Limb (tissue), 2 donors: ENCODE data around the gene ARAP1.
A peak's percentile ranks its signal among the peaks of the same experiment; 100 is the strongest.

Source experiments
- DNase-seq, 2 donors: peaks; one replicate each; pipeline ENCODE4 v3.0.0-alpha.2; 2016; ENCODE audit errors: extremely low spot score in 2 of 2

The ARAP1 gene

DNA sequence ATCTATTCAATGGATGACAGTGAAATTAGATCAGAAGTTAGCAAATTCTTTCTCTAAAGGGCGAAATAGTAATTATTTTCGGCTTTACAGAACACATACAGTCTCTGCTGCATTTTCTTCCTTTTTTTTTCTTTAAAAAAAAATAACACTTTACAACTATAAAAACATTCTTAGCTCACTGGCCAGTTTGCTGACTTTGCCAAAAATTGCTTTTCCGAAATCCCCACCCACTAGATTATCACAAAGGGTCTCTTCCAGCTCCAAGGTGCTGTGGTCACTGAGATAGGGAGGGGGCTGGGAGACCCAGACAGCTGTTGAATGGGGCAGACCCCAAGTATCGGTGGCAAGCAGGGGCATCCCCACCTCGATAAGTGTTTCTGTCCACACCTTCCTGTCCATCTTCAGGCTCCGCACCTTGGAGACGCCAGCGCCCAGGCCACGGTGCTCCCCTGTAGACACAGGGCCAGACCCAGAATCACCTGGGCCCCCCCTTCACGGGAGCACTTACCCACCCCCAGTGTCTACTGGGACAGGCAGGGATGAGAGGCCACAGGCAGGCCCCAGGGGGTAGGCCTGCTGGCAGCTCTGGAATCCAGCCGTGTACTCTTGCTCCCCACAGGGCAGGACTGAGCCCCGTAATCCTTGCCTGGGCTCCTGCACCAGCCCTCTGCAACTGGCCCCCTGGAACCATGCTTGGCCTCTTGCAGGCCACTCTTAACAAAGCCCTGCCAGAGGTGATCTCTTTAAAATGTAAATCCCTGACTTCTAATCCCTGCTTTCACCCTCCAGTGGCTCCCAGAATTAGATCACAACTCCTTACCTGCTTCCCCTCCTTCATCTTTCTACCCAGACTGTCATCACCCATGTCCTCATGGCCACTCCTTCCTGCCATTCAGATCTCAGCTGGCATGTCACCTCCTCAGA, 46.5 kb downstream of the ARAP1 start:
- no peak for DNase-seq

DNA sequence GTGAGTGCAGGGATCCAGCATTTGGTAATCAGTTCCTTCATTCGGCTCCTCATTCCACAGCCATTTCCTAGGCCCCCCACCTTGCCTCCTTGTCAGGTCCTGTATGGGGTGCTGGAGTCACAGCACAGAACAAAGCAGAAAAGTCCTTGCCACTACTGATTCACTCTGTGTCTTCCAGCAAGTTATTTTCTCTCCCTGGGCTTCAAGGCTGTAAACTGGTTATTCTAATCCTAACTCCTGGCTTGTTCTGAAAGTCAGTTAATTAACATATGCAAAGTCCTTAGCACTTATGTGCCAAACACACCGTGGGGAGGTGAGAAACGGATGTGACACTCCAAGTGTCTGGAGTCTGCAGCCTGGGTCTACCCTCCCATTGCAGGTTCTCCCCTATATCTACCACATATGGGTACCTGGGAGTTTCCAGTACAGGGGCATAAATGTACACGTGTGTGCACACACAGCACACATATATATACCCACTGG, 47.4 kb downstream of the ARAP1 start:
- DNase-seq = no peak

DNA sequence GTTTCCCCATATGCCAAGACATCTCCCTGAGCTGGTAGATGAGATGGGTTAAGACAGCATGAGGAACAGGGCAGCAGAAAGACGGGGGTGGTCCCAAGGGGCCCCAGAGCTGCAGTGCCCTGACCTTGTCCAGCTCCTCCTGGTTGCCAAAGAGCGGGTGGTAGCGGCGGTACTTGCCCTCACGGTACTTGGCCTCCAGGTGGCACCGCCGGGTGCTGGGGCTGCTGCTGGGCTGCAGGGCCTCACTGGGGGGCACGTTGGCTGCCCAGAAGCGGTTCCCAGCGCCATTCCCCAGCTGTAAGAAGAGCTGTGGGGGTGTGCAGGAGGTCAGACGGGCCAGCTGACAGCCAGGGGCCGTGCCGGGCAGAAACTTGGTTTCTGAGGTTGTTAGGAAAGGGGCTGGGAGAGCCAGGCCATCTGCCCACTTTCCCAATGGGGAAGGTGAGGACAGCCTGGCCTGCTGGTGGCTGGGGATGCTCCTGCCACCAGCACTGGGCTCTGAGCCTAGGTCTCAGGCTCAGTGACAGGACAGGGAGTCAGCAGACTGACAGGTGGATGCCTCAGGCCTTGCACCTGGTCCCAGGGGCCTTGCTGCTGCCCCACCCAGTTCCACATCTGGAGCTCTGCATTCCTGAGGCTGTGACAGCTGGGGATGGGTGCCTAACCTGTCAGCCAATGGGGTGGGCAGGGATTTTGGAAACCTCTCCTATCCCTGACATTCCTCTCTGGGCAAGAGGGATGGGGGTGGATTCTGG, 48.0 kb downstream of the ARAP1 start:
- no peak for DNase-seq

DNA sequence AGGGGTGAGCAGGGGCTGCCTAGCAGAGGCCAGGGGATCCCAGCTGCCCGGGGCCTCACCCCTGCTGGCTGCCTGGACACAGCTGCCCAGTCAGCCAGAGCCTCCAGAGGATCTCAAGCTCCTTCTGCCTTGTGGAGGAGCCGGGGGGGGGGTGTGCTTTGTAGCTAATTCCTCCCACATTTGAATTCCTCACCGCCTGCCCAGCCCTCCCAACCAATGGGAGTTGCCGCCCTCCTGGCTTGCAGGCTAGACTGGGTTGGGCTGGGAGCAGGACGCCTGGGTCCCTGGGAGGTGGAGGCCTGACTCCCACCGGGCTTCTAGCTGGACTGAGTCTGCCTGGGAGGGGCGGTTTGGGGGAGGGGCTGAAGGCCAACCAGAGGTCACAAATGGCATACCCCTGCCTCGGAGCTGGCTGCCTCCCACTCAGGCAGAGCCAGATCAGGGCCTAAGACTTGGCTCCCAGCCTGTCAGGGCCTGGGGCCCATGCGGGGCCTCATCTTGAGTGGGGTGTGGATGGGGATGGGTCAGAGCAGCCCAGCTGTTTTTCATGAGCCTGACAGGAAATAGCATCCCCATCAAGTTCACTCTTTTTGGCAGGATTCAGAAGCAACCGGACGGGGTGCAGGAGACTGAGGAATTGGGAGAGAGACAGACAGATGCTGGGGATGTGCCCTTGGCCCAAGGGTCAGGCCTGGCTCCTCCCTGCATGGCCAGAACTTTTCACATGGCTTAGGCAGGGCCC, 48.8 kb downstream of the ARAP1 start:
- peak; percentile 71 to 77 for DNase-seq

DNA sequence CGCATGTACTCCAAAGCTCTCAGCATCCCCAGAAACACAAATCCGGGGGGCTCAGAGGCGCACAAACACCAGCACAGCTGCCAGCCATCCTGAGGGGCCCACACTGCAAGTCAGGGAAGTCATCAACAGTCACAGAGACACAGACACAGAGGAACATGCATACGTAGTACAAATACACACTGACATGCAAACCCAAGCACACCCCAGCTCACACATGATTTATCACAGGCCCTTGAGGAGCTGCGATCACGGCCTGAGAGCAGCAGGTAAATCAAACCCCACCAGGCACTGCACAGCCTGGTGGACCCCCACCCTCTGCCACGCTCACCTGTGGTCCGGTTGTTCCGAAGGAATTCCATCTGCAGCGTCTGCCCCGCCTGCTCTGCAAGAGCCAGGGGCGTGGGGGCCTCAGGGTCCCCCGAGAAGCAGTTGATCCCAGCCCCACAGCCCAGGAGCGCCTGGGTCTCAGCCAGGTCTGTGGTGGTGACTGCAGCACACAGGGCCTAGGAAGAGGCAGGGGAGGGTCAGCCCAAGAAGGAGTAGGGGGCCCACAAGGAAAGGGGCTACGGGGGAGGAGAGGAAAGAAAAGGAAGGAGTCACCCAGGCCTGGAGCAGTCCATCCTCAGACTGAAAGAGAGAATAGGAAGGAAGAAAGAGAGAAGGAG, 49.5 kb downstream of the ARAP1 start:
- DNase-seq = no peak

DNA sequence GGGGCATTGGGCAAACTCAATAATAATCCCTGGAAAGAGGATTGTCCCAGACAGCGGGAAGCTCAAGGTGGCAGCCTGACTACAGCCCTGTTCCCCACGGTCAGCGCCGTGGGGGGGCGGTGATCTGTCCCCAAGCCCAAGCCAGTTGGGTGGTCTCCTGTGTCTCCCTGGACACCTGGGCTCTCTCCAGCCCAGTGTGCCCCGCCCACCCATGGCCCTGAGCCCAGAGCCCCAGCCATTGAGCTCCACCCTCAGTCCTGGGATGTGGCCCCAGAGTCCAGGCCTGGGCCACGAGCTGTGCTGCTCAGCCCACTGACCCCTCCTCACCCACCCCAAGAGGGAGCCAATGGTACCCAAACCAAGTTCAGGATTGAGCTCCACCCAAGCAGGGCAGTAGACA, 50.1 kb downstream of the ARAP1 start:
- no peak for DNase-seq

DNA sequence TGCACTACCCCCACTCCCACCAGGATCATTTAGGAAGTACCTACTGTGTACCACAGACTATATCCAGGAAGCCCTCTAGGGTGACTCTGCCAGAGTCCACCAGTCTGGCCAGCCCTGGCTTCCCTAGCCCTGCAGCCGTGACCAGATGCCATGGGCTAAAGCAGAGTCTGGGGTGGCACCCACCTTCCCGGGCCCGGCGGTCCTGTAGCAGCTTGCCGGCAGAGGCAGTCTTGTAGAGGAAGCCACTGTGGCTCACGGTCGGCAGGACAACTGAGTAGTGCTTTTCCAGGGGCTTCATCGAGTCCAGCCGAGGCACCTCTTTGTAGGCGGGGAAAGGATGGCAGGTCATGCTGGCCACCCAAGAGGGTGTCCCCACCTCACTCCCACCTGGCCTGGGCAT, 50.7 kb downstream of the ARAP1 start:
- no peak for DNase-seq

DNA sequence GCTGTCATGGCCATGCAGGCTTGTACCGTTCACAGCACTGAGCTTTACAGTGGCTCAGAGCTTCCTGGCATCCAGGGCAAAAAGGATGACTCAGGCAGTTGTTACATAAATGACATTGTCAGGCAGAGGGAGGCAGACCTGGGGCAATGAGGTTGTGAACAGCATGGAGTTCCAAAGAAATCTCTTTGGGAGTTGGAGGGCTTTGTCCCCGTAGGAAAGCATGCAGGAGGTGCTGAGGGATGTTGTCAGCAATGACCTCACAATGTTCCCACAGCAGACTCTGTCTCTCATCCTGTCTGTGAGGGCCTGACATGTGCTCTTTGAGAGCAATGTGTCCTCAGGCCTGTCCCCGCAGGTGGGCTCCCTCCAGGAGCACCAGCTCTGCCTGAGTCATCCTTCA, 52.1 kb downstream of the ARAP1 start:
- no peak for DNase-seq

DNA sequence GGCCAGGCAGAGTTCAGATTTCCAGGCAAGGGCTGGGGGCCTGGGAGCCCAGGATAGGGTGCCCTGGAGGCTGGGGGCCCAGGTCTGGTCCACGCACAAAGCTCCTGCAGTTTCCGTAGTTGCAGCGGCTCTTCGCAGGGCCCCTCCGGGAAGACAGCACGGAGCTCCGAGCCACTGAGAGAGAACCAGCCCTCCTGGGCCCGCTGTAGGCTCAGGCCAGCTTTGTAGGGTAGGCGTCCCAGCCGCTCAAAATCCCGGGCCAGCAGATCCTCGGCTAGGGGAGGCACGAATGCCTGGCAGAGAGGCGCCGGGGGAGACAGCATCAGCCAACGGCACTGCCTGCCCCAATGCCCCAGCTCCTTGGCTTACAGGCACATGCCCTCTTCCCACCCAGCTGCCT, 54.4 kb downstream of the ARAP1 start:
- DNase-seq = no peak

DNA sequence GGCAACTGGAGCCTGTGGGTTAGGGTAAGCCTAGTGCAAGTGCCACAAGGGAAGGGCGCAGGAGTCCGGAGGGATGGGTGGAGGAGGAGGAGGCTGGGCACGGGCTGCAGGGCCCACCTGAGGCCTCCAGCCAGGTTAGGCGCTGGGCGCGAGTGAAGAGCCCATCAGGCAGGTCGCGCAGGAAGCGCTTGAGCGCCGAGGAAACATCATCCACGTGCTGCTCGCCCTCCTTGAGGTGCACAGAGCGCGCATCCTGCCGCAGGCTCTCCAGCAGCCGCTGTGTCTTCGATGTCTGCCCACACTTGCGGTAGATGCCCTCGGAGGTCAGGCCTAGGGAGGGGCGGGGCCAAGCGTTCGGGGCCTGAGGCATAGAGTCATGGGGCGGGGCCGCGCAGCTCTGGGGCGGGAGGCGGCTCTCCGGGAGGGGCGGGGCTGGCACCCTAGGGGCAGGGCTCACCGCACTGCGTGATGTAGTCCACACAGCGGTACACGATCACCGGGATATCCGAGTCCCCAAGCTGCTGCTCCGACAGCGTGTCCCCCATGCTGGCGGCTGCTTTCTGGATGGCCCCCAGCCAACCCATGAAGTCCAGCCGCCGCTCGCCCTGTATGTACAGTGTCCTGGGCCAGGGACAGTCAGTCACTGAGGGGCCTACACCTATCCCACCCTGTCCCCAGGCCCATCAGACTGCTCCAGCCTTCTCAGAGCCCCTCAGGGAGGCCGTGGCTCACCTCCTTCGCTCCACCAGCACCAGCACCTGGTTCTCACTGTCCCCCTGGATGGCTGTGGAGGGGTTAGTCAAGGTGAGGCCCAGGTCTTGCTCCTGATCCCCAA, 55.1 kb downstream of the ARAP1 start:
- no peak for DNase-seq

DNA sequence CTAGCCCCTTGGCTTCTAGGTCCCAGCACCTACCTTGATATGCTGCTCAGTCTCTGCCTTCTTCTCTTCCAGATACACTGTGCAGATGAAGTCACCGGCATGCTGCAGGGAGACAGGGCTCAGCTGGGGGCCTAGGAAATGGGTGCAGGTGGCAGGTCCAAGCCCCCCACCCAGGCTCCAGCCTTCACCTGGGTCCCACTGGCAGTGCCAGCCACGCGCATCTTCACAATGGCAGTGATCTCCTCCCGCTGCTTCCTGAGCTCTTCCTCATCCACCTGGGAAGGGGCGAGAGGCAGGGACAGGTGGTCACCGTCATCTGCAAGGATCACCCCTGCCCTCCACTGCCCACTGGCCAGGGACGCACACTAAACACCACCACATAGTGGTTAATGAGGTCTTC, 56.9 kb downstream of the ARAP1 start:
- no peak for DNase-seq

DNA sequence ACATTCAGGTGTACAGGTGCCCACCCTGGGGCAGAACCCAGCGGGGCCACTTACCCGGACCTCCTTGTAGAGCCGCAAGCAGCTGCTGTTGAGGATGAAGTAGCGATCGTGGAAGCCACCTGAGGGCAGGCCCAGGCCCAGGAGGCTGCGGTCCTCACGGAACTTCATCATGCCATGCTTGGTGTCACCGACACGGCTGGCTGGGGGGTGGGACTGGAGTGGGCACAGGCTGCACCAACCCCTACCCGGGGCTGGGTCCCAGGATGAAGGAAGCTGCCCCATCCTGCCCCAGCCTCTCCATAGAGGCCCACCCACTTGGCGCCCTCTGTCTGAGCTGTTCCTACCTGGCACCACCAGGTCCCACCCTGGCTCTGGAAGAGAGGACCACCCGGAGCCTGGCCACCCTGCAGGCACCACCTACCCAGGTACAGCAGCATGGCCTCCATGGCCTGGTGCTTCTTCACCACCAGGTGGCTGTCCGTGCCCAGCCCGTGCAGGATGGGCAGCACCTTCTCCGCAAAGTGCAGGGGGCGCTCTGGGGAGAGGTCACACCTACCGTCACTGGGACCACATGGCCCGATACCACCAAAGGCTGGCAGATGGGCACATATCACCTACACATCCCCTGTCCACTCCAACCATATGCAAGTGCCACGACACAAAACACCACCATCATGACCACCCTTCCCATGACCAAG, 58.8 kb downstream of the ARAP1 start:
- no peak for DNase-seq

DNA sequence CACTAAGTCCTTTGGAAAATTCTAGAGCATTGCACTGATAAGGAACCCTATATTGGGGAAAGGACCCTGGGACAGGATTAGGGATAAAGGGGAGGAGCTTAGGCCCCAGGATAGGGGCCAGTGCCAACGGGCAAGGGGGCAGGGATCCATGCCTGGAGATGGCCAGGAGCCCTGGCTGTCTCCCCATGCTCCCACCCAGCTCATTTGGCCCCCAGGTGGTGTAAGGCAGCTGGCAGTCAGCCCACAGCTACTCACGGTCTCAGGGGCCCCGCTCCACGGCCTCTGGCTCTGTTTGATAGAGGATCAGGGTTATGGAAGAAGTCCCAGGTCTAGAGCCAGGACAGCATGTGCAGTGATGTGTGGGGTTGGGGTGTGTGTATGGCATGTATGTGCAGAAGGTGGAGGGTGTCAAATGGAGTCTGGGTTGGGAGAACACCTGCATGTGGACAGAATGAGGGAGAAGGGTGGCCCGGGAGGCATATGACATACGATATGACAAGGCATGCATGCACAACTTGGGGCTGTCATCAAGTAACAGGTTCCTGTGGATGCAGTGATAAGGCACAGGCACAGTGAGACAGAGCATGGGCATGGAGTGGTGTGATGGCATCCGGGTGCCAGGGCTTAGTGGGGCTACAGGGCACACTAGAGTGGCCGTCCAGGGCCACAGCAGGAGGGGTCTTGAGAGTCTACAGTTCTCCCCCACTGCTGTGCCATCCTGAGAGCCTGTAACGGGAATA, 59.5 kb downstream of the ARAP1 start:
- no peak for DNase-seq

DNA sequence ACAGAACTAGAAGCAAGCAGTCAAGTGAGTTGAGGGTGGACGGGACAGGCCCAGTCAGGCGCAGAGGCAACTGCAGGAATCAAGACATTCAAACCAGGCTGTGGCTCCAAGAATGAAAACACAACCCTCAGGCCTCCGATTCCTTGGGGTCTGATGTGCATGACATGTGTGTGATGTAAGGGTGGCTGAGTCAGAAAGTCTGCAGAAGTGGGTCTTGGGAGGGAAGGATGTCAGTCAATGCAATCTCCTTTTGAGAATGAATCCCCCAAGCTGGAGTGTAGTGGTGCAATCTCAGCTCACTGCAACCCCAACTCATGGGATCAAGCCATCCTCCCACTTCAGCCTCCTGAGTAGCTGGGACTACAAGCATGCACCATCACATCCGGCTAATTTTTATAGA, 62.0 kb downstream of the ARAP1 start:
- DNase-seq = no peak

DNA sequence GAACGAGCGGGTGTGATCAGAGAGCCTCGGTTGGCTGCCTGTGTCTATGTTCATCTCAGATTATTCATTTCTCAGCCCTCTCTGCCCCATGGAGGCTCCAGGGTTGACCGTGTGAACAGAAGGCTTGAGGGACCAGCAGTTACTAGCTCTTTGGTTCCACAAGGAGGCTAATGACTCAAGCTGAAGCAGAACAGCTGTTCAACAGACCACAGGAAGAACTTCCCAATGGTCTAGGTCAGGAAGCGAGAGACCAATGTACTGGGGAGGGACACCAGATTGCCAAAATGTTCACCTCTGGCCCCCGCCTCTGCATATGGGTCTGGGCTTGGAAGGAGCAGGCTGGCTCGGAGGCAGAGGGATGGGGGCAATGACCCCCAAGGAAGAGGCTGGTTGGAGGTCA, 63.3 kb downstream of the ARAP1 start:
- no peak for DNase-seq

DNA sequence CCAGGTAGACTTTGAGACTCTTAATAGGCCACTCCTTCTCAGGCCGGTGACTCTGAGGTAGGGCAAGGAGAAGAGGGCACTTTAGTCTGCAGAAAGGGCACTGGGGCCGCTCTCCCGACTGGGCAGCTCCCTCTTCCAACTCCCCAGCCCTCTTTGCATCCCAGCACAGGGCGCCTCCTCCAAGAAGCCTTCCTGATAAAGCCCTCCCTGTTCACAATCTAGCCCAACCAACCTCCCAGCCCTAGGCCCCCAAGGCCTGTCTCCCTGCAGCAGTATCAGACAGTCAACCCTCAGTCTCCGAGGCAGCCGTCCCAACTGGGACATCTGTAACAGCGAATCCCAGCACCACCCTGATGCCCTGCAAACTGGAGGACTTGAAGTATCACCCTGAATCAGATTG, 63.7 kb downstream of the ARAP1 start:
- DNase-seq = no peak

DNA sequence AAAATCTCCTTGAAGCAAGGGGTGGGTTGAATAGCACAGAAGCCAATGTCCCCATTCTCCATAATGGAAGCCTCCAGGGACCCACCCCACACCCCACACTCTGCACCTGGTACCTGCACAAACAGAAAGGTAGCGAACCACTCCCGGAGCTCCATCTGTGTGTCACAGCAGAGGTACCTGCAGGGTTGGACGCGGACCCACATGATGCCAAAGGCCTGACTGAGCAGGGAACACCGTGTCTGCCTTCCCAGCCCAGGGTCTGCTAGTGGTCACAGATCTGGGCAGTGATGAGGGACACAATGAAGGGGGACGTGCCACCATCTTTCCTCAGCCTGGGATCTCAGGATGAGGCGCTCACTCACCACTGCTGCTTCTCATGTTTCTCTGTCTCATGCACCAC, 64.9 kb downstream of the ARAP1 start:
- no peak for DNase-seq

DNA sequence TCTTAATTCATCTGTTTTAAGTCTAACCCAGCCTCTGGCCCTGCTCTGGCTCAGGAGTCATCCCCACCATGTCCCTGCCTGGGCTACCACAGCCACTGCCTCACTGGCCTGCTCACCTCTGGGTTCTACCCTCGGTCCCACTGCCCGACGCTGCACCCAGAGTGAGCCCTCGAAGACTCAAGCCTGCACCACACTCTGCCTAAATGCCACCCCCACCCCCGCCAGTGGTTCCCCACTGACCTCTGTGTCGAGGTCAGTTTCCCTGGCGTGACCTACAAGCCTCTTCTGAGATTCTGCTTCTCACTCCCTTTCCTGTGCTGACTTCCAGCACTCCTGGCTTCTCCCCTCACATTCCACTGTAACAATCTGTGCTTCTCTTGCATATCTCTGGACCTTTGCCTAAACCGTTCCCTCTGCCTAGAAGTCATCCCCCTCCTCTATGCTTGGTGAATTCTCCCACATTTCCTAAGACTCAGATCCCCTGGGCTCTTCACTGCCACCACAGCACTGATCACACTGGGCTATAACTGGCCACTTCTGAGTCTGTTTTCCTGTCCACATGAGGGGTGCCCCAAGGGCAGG, 65.5 kb downstream of the ARAP1 start:
- DNase-seq = no peak
